OCI-M2 (cell line): ENCODE measurements around the gene HSH2D.
"Not testable (repeated sequence)": the region's sequence is repeated elsewhere in the genome, so short reads cannot be mapped to it uniquely, and the experiment has no call there.

Experiments used
- DNase-seq: peaks from one replicate; lab custom pipeline; 2025; ENCODE audit not compliant: unreplicated experiment; lab: John Stamatoyannopoulos, UW

Gene HSH2D

DNA sequence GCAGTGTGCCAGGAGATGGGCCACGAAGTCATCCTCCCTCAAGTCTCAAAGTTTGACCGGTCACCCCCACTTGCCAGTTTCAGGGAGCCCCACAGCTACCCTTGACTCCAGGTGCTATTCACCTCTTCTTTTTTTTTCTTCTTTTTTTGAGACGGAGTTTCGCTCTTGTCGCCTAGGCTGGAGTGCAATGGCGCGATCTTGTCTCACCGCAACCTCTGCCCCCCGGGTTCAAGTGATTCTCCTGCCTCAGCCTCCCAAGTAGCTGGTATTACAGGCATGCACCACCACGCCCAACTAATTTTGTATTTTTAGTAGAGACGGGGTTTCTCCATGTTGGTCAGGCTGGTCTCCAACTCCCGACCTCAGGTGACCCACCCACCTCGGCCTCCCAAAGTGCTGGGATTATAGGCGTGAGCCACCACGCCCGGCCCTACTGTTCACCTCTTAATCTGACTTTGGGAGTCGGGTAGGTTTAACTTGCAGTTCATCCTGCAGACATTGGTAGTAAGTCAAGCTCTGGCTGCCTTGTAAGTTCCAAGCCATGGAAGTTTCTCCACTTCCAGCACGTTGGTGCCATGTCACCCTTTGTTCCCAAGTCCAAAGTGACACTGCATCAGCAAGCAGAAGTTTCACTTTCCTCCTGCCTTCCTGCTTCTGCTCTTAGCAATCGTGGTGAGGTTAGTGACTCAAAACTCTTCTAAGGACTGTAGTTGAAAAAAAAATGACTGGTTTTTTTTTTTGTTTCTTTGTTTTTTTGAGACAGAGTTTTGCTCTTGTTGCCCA is 24.2 kb upstream of the HSH2D start:
- DNase-seq: not testable (repeated sequence)

GRCh38 chr19:16121141-16121540 is 22.3 kb upstream of the HSH2D start:
- DNase-seq: no peak

DNA sequence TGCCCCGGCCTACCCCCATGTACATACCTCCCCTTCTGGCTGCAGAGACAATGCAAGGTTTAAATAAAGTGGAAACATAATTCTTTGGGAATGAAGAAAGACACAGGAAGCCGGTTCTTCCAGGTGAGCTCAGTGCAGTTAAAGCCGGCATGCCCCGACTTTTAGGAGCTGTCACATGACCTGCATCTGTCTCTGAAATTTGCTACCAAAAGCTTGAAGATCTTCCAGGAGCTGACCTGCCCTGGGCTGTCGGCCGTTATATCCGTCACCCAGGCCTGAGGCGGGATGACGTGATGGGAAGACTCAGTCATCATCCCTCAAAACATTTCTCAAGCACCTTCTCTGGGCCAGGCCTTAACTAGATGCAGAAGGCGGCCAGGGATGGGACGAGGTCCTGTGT is 21.5 kb upstream of the HSH2D start:
- DNase-seq: no peak

DNA sequence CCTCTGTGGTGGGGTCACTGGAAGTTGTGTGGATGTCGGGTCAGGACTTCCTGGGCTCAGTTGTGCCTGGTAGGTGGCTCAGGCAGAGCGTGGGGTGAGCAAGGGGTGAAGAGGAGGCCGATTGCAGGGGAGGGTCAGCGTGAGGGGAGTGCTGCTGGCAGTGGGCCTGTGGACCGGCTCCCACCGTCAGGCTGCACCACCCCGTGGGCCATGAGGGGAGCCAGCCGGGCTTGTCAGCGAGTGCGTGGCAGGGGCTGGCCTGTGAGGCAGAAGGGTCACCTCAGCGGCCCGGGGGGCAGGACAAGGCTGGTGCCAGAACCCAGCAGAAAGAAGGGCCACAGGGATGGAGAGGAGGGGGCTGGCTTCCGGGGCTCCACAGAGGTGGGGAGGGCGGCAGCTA is 18.5 kb upstream of the HSH2D start:
- no peak for DNase-seq

GRCh38 chr19:16125737-16126495 is 17.6 kb upstream of the HSH2D start:
- DNase-seq: no peak

GRCh38 chr19:16127080-16127479 is 16.4 kb upstream of the HSH2D start:
- no peak for DNase-seq

DNA sequence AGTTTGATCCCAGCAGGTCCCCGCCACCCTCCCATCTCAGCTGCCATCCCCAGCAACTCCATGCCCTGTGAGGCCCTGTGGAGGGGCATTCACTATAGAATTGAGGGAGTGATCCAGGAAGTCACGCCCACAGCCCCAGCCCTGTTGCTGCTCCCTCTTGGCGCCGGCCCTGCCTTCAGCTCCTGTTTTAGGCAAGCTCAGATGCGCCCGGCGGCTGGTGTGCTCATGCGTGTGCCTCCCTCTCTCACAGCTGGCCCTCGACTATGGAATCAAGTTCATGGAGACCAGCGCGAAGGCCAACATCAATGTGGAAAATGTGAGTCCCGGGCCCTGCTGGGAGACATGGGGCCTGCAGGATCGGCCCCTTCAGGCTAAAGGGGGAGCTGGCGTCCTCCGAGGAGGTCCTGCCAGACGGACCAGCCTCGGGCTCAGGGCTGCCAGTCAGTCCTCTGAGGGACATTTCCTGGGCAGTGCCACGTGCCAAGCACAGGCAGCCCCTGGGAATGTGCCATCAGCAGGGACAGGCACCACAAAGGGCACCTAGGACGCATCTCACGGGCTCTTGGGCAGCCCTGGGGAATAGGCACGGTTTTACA is 15.6 kb upstream of the HSH2D start:
- no peak for DNase-seq

DNA sequence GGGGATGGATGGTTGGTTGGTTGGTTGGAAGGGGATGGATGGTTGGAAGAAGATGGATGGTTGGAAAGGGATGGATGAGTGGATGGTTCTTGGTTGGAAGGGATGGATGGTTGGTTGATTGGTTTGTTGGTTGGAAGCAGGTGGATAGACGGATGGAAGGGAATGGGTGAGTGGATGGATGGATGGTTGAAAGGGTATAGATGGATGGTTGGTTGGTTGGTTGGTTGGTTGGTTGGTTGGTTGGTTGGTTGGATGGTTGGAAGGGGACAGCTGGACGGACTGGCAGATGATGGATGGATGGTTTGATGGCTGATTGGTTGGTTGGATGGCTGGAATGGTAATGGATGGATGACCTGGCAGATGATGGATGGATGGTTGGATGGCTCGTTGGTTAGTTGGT is 11.8 kb upstream of the HSH2D start:
- DNase-seq: no peak

DNA sequence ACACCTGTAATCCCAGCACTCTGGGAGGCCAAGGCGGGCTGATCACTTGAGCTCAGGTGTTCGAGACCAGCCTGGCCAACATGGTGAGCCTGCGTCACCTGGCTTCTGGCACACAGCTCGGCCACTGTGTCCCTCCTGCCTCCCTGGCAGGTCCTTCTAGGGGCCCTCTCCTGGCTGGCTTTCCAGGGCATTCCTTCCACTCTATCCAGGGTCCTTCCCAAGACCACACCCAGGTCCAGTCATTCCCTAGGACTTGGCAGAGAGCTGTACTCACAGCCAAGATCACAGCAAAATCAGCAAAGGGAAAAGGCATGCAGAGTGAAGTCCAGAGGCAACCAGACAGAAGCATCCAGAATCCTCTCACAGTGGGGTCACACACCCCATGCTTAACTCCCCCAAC is 9.7 kb upstream of the HSH2D start:
- no peak for DNase-seq

GRCh38 chr19:16134510-16134909 is 9.0 kb upstream of the HSH2D start:
- no peak for DNase-seq

DNA sequence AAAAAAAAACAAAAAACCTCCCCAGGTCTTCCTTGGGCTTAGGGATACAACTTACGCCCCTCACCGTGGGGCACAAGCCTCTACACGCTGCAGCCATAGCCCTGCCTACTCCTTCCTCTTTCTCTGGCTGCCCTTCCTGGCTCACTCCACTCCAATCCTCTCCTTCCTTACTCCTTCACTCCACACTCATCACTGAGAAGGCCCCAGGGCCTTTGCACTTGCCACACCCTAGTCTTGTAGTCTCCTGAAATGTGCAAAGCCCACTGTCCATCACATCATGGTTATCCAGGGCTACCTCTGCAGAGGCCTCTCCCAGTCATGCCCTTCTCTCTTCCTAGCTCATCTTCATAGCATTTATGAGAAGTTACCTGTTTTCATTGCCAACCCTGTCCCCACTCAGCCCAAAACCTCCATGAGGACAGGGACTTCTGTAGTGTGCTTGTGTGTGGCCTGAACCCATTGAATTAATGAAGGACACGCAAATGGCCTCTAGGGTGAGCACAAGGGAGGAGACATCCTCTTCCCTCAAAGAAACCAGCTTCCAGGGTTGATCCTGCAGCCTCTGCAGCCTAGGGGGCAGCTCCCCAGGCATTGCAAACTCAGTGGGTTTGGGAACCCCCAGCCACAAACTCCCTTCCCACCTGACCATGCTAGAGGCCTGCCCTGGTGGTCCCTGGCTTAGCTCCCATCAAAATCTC is 7.9 kb upstream of the HSH2D start:
- no peak for DNase-seq

GRCh38 chr19:16136185-16136999 is 7.1 kb upstream of the HSH2D start:
- no peak for DNase-seq

DNA sequence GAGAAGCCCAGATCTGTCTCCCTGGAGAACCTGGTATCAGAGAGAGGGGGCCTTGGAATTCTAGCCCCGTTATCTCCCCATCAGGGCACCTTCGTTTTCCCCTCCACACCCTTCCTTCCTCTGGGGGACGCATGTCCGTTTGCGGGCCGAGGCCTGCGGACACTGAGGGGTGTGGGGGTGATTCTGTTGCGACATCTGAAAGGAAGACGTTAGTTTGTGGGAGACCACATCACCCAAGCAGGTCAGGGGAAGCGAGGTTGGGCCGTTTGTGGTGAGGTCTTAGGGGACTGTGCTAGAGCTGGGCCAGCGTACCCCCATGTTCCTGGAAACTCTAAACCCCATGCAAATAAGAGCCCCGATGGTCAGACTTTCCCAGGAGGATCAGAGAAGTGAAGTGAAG is 3.7 kb upstream of the HSH2D start:
- DNase-seq: no peak

GRCh38 chr19:16141043-16141442 is 2.4 kb upstream of the HSH2D start:
- DNase-seq: no peak

- DNase-seq: no peak
Measured at GRCh38 chr19:16142032-16142580, 1.4 kb upstream of the HSH2D start.

DNA sequence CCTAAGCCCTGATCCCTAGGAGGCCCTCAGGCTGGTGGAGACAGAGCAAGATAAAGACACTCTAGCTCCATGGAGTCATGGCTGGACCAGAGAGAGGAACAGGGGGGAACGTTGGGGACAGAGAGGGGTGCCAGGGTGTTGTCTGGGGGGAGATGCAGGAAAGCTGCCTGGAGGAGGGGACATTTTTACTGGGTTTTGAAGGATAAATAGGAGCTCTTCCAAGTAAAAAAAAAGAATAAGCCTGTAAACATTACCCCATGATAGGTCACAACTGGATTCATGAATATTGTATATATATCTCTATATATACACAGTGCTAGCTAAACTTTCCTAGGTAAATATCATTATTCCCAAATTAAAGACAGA is 714 bp downstream of the HSH2D start:
- no peak for DNase-seq

DNA sequence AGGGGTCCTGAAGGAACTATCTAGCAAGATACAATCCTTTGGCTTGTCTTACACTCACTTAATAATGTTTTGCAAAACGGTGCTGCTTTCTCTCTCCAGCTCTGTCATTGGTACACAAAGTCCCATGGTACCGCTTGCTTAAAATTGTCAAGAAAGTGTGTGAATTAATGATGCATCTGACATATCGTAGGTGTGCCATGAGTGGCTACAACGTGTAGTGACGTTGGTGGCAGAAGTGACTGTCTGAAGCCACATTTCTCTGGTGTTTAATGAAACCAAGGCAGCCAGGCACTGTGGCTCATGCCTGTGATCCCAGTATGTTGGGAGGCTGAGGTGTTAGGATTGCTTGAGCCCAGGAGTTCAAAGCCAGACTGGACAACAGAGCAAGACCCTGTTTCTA is 2.6 kb downstream of the HSH2D start:
- DNase-seq: no peak

DNA sequence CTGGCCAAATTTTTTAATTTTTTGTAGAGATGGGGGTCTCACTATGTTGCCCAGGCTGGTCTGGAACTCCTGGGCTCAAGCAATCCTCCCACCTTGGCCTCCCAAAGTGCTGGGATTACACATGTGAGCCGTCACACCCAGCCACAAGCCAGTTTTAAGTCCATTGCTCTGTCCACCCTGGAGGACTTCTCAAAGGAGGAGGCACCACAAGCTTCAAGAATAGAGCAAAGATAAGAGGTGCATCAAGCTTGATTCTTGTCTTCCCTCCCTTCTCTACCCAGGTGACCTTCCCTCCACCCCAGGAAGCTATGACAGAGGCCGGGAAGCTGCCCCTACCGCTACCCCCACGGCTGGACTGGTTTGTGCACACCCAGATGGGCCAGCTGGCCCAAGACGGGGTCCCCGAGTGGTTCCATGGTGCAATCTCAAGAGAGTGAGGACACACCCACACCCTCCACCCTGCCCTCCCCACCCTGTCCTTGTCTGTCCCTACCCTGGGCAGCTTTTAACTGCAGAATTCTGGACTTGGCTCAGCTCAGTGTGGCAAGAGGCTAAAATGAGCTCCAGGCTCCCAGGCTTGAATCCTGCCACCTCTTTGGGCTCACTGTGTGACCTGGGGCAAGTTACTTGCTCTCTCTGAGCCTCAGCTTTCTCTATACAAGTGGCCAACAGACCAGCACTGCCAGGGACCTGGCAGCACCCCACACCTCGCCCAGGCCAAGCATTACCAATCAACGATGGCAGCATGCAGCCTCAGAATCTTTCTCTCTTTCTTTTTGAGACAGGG is 5.2 kb downstream of the HSH2D start:
- DNase-seq: no peak

DNA sequence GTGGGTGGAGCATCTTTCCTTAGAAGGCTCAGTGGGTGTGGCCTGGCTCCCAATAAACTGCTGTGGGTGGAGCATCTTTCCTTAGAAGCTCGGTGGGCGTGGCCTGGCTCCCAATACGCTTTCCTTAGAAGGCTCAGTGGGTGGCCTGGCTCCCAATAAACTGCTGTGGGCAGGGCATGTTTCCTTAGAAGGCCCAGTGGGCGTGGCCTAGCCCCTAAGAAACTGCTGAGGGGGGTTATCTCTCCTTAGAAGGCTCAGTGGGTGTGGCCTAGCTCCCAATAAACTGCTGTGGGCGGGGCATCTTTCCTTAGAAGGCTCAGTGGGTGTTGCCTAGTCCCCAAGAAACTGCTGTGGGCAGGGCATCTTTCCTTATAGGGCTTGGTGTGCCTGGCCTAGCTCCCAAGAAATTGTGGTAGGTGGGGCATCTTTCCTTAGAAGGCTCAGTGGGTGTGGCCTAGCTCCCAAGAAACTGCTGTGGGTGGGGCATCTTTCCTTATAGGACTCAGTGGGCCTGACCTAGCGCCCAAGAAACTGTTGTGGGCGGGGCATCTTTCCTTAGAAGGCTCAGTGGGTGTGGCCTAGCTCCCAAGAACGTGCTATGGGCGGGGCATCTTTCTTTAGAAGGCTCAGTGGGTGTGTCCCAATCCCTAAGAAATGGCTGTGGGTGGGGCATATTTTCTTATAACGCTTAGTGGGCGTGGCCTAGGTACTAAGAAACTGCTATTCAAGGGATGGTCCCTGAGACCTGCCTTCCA is 10.3 kb downstream of the HSH2D start:
- no peak for DNase-seq
